Spleen (tissue), 11 donors: ENCODE results near the gene DDX56. TPM values are rescaled to one million over a fixed set of nuclear protein-coding genes. Genes with fewer than 3 reads are reported as not detected.
A peak's percentile ranks its signal among the peaks of the same experiment; 100 is the strongest.

Experiments
- DNase-seq: peaks from one replicate; pipeline ENCODE4 v3.0.0-alpha.2; 2020
- H3K27ac ChIP-seq, 8 donors: fragments of 200-600 bp; sonication (generic) in 7 of 8; 1 replicate in 4 of 8; 2 replicates in 4 of 8; pipeline versions ENCODE4 v1.5.0 to v1.8.0; 2016 to 2021; ENCODE audit warnings: inconsistent platforms in 4 of 8, mild to moderate bottlenecking in 4 of 8, moderate library complexity in 1 of 8
- H3K27me3 ChIP-seq, 7 donors: fragments of 200-600 bp; sonication (generic) in 6 of 7; replicated peaks in 1 of 7; 1 replicate in 4 of 7; 2 replicates in 3 of 7; pipeline versions ENCODE4 v1.5.0 to v1.8.0; 2016 to 2021; ENCODE audit warnings: inconsistent platforms in 3 of 7, mild to moderate bottlenecking in 1 of 7
- H3K36me3 ChIP-seq, 6 donors: fragments of 200-600 bp; sonication (generic) in 5 of 6; 1 replicate in 4 of 6; 2 replicates in 2 of 6; pipeline versions ENCODE4 v1.5.0 to v1.8.0; 2016 to 2021; ENCODE audit warnings: inconsistent platforms in 2 of 6
- H3K4me1 ChIP-seq, 6 donors: fragments of 200-600 bp; sonication (generic) in 5 of 6; 1 replicate in 3 of 6; 2 replicates in 3 of 6; pipeline versions ENCODE4 v1.5.0 to v1.8.0; 2016 to 2021; ENCODE audit warnings: inconsistent platforms in 3 of 6
- H3K4me3 ChIP-seq, 8 donors: fragments of 200-600 bp; sonication (generic) in 7 of 8; 1 replicate in 4 of 8; 2 replicates in 4 of 8; pipeline versions ENCODE4 v1.5.0 to v1.8.0; 2016 to 2021; ENCODE audit warnings: inconsistent platforms in 4 of 8, mild to moderate bottlenecking in 4 of 8, moderate library complexity in 2 of 8
- H3K9me3 ChIP-seq, 8 donors: fragments of 200-600 bp; sonication (generic) in 7 of 8; 1 replicate in 4 of 8; 2 replicates in 4 of 8; pipeline versions ENCODE4 v1.5.0 to v1.8.0; 2016 to 2021; ENCODE audit warnings: inconsistent platforms in 4 of 8
- CTCF ChIP-seq, 11 experiments: fragments of 200-600 bp in 7 of 11; fragments of 450-650 bp in 4 of 11; sonication (generic) in 4 of 11; IDR thresholded peaks in 8 of 11; conservative IDR thresholded peaks in 3 of 11; 1 replicate in 7 of 11; 2 replicates in 4 of 11; pipeline versions ENCODE4 v1.4.0 to v1.8.0; 2016 to 2021; ENCODE audit warnings: antibody characterized with exemption in 11 of 11, inconsistent platforms in 4 of 11, mild to moderate bottlenecking in 1 of 11
- POLR2A ChIP-seq, 3 donors: fragments of 450-650 bp; IDR thresholded peaks; one replicate each; pipeline ENCODE4 v1.5.1; 2017; ENCODE audit warnings: antibody characterized with exemption in 3 of 3, mild to moderate bottlenecking in 1 of 3
- POLR2AphosphoS5 ChIP-seq, 3 donors: sonication (generic); formaldehyde crosslinking; IDR thresholded peaks; one replicate each; pipeline ENCODE4 v1.5.1; 2017; ENCODE audit warnings: antibody characterized with exemption in 3 of 3
- WGBS, 5 donors: extraction: QIAGEN DNeasy Blood & Tissue Kit in 3 of 5; methylation state at CpG; one replicate each; pipeline versions ENCODE4 v1.1.5 to v1.1.7; 2013 to 2018; 5-methylcytosine and 5-hydroxymethylcytosine counted together
- intact Hi-C: fragments of 100-400 bp; cut with DNase I; formaldehyde crosslinking; loops from one replicate; pipeline ENCODE4 v1.15.0; 2023; ENCODE audit warnings: low total_unique reads
- polyA plus RNA-seq, 3 donors: library from polyadenylated mRNA; stranded (reverse); fragments of 200-250 nt; gene quantifications; one replicate each; pipeline ENCODE4 v1.2.1, GENCODE V29; 2013
- total RNA-seq, 7 donors: library from RNA; depleted of rRNA in 3 of 7; stranded (reverse); fragments of >200 nt in 3 of 7; fragmentation: NEBNext Ultra II Directional in 4 of 7; extraction: Animal tissue kit (Norgen Biotek cat#: 25700) in 4 of 7; gene quantifications; one replicate each; pipeline versions ENCODE4 v1.1.0 to v1.2.1, GENCODE V29; 2016 to 2021
- donor health status: healthy with polysubstance abuse.
- donor health status: DM: no; HTN: no; CAD: no; lungs with moderate emphysema.
- donor health status: DM: no; HTN: no; CAD: no.
- donor health status: Bipolar disorder and iron deficiency.
- donor health status: healthy.
- donor health status: DM: no; HTN: no; CAD: no.
- donor health status: DM: yes; HTN: yes; CAD: no.

Gene DDX56
- total and polyA plus RNA-seq, 10 donors, result 56.1 to 130 (median 70.0) TPM

GRCh38 chr7:44569959-44570358 is 3.7 kb downstream of the DDX56 start:
- Histone ChIP-seq H3K9me3 (no peaks in the 10 kb centered on the region), H3K4me3 (no peak overlapping the region), H3K4me1 (peaks cover 14 to 54% (median 37%) of the 10 kb centered on the region in 6 donors), H3K36me3 (peaks cover 20 to 81% (median 77%) of the 10 kb centered on the region in 6 donors), H3K27ac (no peak overlapping the region), H3K27me3 (no peaks in the 10 kb centered on the region)
- intact Hi-C loops, result loop anchor here (10.0 kb wide), 1 partner anchor 335 kb away; no protein-coding TSS in a partner anchor
- 80 to 95% (median 91%) methylated on average over 7 to 9 of the region's 9 CpGs for WGBS, 5 donors
- peak; percentile 49 for DNase-seq
- TF ChIP-seq POLR2AphosphoS5 (IDR thresholded peaks at IDR 0.05) (no peak), CTCF (IDR thresholded peaks at IDR 0.05 in 8 of 11, conservative IDR thresholded peaks at IDR 0.05 in 3 of 11) (no peak), POLR2A (IDR thresholded peaks at IDR 0.05) (no peak)

- H3K4me3 ChIP-seq, result no peak overlapping the region
- H3K36me3 ChIP-seq, result peaks cover 20 to 90% (median 85%) of the 10 kb centered on the region in 6 donors
- no peak for TF ChIP-seq CTCF (IDR thresholded peaks at IDR 0.05 in 8 of 11, conservative IDR thresholded peaks at IDR 0.05 in 3 of 11)
- TF ChIP-seq POLR2AphosphoS5 (IDR thresholded peaks at IDR 0.05), result peak in 1 of 3 donors; percentile 14
- H3K4me1 ChIP-seq, result peaks cover 7 to 46% (median 28%) of the 10 kb centered on the region in 6 donors
- DNase-seq, result peak; percentile 61
- intact Hi-C loops, result loop anchor here (10.0 kb wide), 1 partner anchor 334 kb away; no protein-coding TSS in a partner anchor
- H3K9me3 ChIP-seq, result no peaks in the 10 kb centered on the region
- no peak overlapping the region for H3K27ac ChIP-seq
- H3K27me3 ChIP-seq, result no peaks in the 10 kb centered on the region
- 90 to 97% (median 93%) methylated on average over 12 to 17 of the region's 17 CpGs for WGBS, 5 donors
Measured at GRCh38 chr7:44568771-44569560, 4.7 kb downstream of the DDX56 start.

- Histone ChIP-seq H3K36me3 (peaks cover 20 to 100% (median 90%) of the 10 kb centered on the region in 6 donors), H3K9me3 (no peaks in the 10 kb centered on the region), H3K4me1 (peaks cover 5 to 40% (median 20%) of the 10 kb centered on the region in 6 donors), H3K4me3 (no peak overlapping the region), H3K27me3 (no peaks in the 10 kb centered on the region), H3K27ac (no peak overlapping the region)
- peak; percentile 67 for DNase-seq
- WGBS, 5 donors, result 90 to 98% (median 95%) methylated on average over 6 of the region's 6 CpGs
- TF ChIP-seq POLR2AphosphoS5 (IDR thresholded peaks at IDR 0.05), result peak in 1 of 3 donors; percentile 9
- no peak for TF ChIP-seq POLR2A (IDR thresholded peaks at IDR 0.05)
- intact Hi-C loops, result loop anchor here (10.0 kb wide), 1 partner anchor 333 kb away; no protein-coding TSS in a partner anchor
Measured at GRCh38 chr7:44567884-44568283, 5.8 kb downstream of the DDX56 start.

- 89 to 97% (median 90%) methylated on average over 5 of the region's 5 CpGs for WGBS, 5 donors
- TF ChIP-seq POLR2AphosphoS5 (IDR thresholded peaks at IDR 0.05) (no peak), POLR2A (IDR thresholded peaks at IDR 0.05) (no peak), CTCF (IDR thresholded peaks at IDR 0.05 in 8 of 11, conservative IDR thresholded peaks at IDR 0.05 in 3 of 11) (no peak)
- H3K27ac ChIP-seq, result no peak overlapping the region
- DNase-seq, result peak; percentile 44
- no peaks in the 10 kb centered on the region for H3K9me3 ChIP-seq
- H3K4me1 ChIP-seq, result peaks cover 0 to 28% (median 9%) of the 10 kb centered on the region in 6 donors
- intact Hi-C loops, result loop anchor here (10.0 kb wide), 1 partner anchor 332 kb away; no protein-coding TSS in a partner anchor
- H3K36me3 ChIP-seq, result peaks cover 20 to 88% (median 82%) of the 10 kb centered on the region in 6 donors
- H3K27me3 ChIP-seq, result no peaks in the 10 kb centered on the region
- no peak overlapping the region for H3K4me3 ChIP-seq
Measured at GRCh38 chr7:44566680-44567079, 7.0 kb downstream of the DDX56 start.
